SK-N-SH treated with all-trans-retinoic acid at 6 μM for 48 hours (cell line): ENCODE measurements around the gene TNPO2.
"Not testable (repeated sequence)": the region's sequence is repeated elsewhere in the genome, so short reads cannot be mapped to it uniquely, and the experiment has no call there.

Experiments
- ATAC-seq: fragments of 200-7000 bp; cut with Tn5 transposase; 3 replicates; pipeline ENCODE4 v1.9.1; 2020; ENCODE audit warnings: mild to moderate bottlenecking, moderate library complexity
- BACH2 ChIP-seq: fragments of 250-450 bp; sonication (Bioruptor Pico); IDR thresholded peaks from 2 replicates; pipeline ENCODE4 v1.9.0; 2021; ENCODE audit warnings: mild to moderate bottlenecking, borderline replicate concordance
- CREB5 ChIP-seq: fragments of 250-450 bp; sonication (Bioruptor Pico); IDR thresholded peaks from 2 replicates; pipeline ENCODE4 v1.5.1; 2020; ENCODE audit warnings: low read depth, mild to moderate bottlenecking, moderate library complexity
- CSDC2 ChIP-seq: fragments of 250-450 bp; sonication (Bioruptor Pico); IDR thresholded peaks from 2 replicates; pipeline ENCODE4 v1.5.0; 2020; ENCODE audit warnings: mild to moderate bottlenecking, moderate library complexity
- ESRRG ChIP-seq: fragments of 250-450 bp; sonication (Bioruptor Pico); IDR thresholded peaks from 2 replicates; pipeline ENCODE4 v1.6.1; 2021; ENCODE audit warnings: mild to moderate bottlenecking
- GLIS3 ChIP-seq: fragments of 250-450 bp; sonication (Bioruptor Pico); IDR thresholded peaks from 2 replicates; pipeline ENCODE4 v1.5.0; 2020; ENCODE audit warnings: mild to moderate bottlenecking, moderate library complexity
- ISL1 ChIP-seq: fragments of 250-450 bp; sonication (Bioruptor Pico); IDR thresholded peaks from 2 replicates; pipeline ENCODE4 v2.1.2; 2022; ENCODE audit warnings: mild to moderate bottlenecking, moderate library complexity
- OSR1 ChIP-seq: fragments of 250-450 bp; sonication (Bioruptor Pico); IDR thresholded peaks from 2 replicates; pipeline ENCODE4 v1.8.0; 2022; ENCODE audit warnings: moderate library complexity, mild to moderate bottlenecking, inconsistent platforms
- PATZ1 ChIP-seq: fragments of 250-450 bp; sonication (Bioruptor Pico); IDR thresholded peaks from 2 replicates; pipeline ENCODE4 v1.8.0; 2020; ENCODE audit warnings: mild to moderate bottlenecking, moderate library complexity, borderline replicate concordance
- POU6F1 ChIP-seq: fragments of 250-450 bp; sonication (Bioruptor Pico); IDR thresholded peaks from 2 replicates; pipeline ENCODE4 v1.8.0; 2021; ENCODE audit warnings: low read depth, mild to moderate bottlenecking, moderate library complexity, borderline replicate concordance
- PPARA ChIP-seq: fragments of 250-450 bp; sonication (Bioruptor Pico); IDR thresholded peaks from 2 replicates; pipeline ENCODE4 v1.5.0; 2020; ENCODE audit warnings: mild to moderate bottlenecking, borderline replicate concordance
- RARB ChIP-seq: fragments of 250-450 bp; sonication (Bioruptor Pico); IDR thresholded peaks from 2 replicates; pipeline ENCODE4 v1.8.0; 2021; ENCODE audit warnings: mild to moderate bottlenecking, moderate library complexity
- SNAI2 ChIP-seq: fragments of 250-450 bp; sonication (Bioruptor Pico); IDR thresholded peaks from 2 replicates; pipeline ENCODE4 v1.5.0; 2020; ENCODE audit warnings: mild to moderate bottlenecking, moderate library complexity
- TOX ChIP-seq: fragments of 250-450 bp; sonication (Bioruptor Pico); IDR thresholded peaks from 2 replicates; pipeline ENCODE4 v1.8.0; 2021; ENCODE audit warnings: mild to moderate bottlenecking, moderate library complexity, borderline replicate concordance
- TSHZ2 ChIP-seq: fragments of 250-450 bp; sonication (Bioruptor Pico); IDR thresholded peaks from 2 replicates; pipeline ENCODE4 v1.5.0; 2020; ENCODE audit warnings: mild to moderate bottlenecking, moderate library complexity
- ZC3H10 ChIP-seq: fragments of 250-450 bp; sonication (Bioruptor Pico); IDR thresholded peaks from 2 replicates; pipeline ENCODE4 v1.5.1; 2021; ENCODE audit warnings: mild to moderate bottlenecking, moderate library complexity
- ZFP3 ChIP-seq: fragments of 250-450 bp; sonication (Bioruptor Pico); IDR thresholded peaks from 2 replicates; pipeline ENCODE4 v1.5.0; 2020; ENCODE audit warnings: mild to moderate bottlenecking, moderate library complexity
- ZNF70 ChIP-seq: fragments of 450-650 bp; formaldehyde crosslinking; IDR thresholded peaks from 2 replicates; pipeline ENCODE4 v1.5.0; 2020; ENCODE audit warnings: mild to moderate bottlenecking, moderate library complexity
- ZNF8 ChIP-seq: fragments of 450-650 bp; formaldehyde crosslinking; IDR thresholded peaks from 2 replicates; pipeline ENCODE4 v1.5.0; 2020; ENCODE audit warnings: mild to moderate bottlenecking, moderate library complexity
- TF ChIP-seq, protein P1 (sequence below): fragments of 250-450 bp; sonication (Bioruptor Pico); IDR thresholded peaks from 2 replicates; pipeline ENCODE4 v1.5.1; 2021; ENCODE audit warnings: mild to moderate bottlenecking, moderate library complexity

TNPO2 gene

GRCh38 chr19:12681074-12681987, 42.4 kb downstream of the TNPO2 start, which contains the start of gene DHPS:
TSS of gene DHPS (minus strand) at chr19:12681880. CDS start at chr19:12681766, 114 bp downstream.
- peak; percentile 89 for ATAC-seq
- no peak for TF ChIP-seq TOX (CRISPR knock-in tag)
- no peak for TF ChIP-seq ISL1 (CRISPR knock-in tag)
- TF ChIP-seq ZFP3 (CRISPR knock-in tag): peak; percentile 68; the same call in 1 of the 2 replicates
- TF ChIP-seq BACH2 (CRISPR knock-in tag): no peak
- TF ChIP-seq POU6F1 (CRISPR knock-in tag): 0 out of 2 replicates have a peak, but pooled peaks have one; percentile 35
- TF ChIP-seq CSDC2: 0 out of 2 replicates have a peak, but pooled peaks have one; percentile 76
- no peak for TF ChIP-seq OSR1 (CRISPR knock-in tag)
- TF ChIP-seq SNAI2 (CRISPR knock-in tag): no peak
- no peak for TF ChIP-seq ZC3H10 (CRISPR knock-in tag)
- TF ChIP-seq RARB (CRISPR knock-in tag): no peak
- TF ChIP-seq ZNF70 (CRISPR knock-in tag): 0 out of 2 replicates have a peak, but pooled peaks have one; percentile 7
- no peak for TF ChIP-seq CREB5 (CRISPR knock-in tag)
- TF ChIP-seq PATZ1 (CRISPR knock-in tag): 0 out of 2 replicates have a peak, but pooled peaks have one; percentile 32
- TF ChIP-seq ZNF8: peak; percentile 73
- TF ChIP-seq GLIS3 (CRISPR knock-in tag): 0 out of 2 replicates have a peak, but pooled peaks have one; percentile 73

GRCh38 chr19:12680034-12680433, 43.7 kb downstream of the TNPO2 start:
- TF ChIP-seq ESRRG (CRISPR knock-in tag): no peak
- TF ChIP-seq CREB5 (CRISPR knock-in tag): no peak
- TF ChIP-seq PPARA (CRISPR knock-in tag): no peak
- no peak for TF ChIP-seq TOX (CRISPR knock-in tag)
- no peak for TF ChIP-seq TSHZ2 (CRISPR knock-in tag)
- TF ChIP-seq, protein P1, sequence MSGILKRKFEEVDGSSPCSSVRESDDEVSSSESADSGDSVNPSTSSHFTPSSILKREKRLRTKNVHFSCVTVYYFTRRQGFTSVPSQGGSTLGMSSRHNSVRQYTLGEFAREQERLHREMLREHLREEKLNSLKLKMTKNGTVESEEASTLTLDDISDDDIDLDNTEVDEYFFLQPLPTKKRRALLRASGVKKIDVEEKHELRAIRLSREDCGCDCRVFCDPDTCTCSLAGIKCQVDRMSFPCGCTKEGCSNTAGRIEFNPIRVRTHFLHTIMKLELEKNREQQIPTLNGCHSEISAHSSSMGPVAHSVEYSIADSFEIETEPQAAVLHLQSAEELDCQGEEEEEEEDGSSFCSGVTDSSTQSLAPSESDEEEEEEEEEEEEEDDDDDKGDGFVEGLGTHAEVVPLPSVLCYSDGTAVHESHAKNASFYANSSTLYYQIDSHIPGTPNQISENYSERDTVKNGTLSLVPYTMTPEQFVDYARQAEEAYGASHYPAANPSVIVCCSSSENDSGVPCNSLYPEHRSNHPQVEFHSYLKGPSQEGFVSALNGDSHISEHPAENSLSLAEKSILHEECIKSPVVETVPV (CRISPR knock-in tag): no peak
- TF ChIP-seq ZC3H10 (CRISPR knock-in tag): no peak
- no peak for TF ChIP-seq ZNF70 (CRISPR knock-in tag)
- TF ChIP-seq OSR1 (CRISPR knock-in tag): no peak
- TF ChIP-seq ZNF8: no peak
- no peak for TF ChIP-seq RARB (CRISPR knock-in tag)
- TF ChIP-seq, all 23 proteins: peak for 0
- no peak for ATAC-seq

DNA sequence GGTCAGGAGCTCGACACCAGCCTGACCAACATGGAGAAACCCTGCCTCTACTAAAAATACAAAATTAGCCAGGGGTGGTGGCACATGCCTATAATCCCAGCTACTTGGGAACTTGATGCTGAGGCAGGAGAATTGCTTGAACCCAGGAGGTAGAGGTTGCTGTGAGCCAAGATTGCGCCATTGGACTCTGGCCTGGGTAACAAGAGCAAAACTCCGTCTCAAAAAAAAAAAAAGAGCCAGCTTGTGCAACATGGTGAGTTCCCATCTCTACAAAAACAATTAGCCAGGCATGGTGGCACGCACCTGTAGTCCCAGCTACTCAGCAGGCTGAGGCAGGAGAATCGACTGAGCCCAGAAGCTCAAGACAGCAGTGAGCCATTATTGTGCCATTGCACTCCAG, 45.7 kb downstream of the TNPO2 start:
- ATAC-seq: not testable (repeated sequence)
